H1 (cell line): ENCODE measurements around the gene CDYL. TPM values are rescaled to one million over a fixed set of nuclear protein-coding genes. Genes with fewer than 3 reads are reported as not detected.

Experiments used
- CTCF ChIA-PET: fragments of 300-600 bp; sonication (Branson Sonifier 250); formaldehyde crosslinking; loops from one replicate; lab custom pipeline; 2021; ENCODE audit not compliant: partially characterized antibody; lab: Charles Lee
- POLR2A ChIA-PET: fragments of 300-600 bp; sonication (Branson Sonifier 250); formaldehyde crosslinking; loops from one replicate; lab custom pipeline; 2021; ENCODE audit warnings: inconsistent platforms; ENCODE audit not compliant: partially characterized antibody; lab: Charles Lee
- DNase-seq, 2 experiments: peaks; one replicate each; pipeline versions ENCODE4 v3.0.0 to v3.0.0-alpha.2; 2010 to 2022; ENCODE audit warnings: low spot score in 2 of 2, low read depth in 1 of 2, mixed read lengths in 1 of 2
- FAIRE-seq: peaks from 2 replicates; lab custom pipeline; 2011; peaks lifted over from hg19 to GRCh38; lab: Jason Lieb, UNC
- H2AFZ ChIP-seq: 2 replicates; pipeline ENCODE4 v1.8.1; 2012; ENCODE audit warnings: low read length, inconsistent platforms
- H2AK5ac ChIP-seq: 2 replicates; pipeline ENCODE4 v1.6.1; 2013; ENCODE audit warnings: low read depth, low read length
- H2BK120ac ChIP-seq: replicated peaks from 2 replicates; pipeline ENCODE3; 2013; ENCODE audit warnings: low read depth, low read length, inconsistent platforms
- H2BK12ac ChIP-seq: 2 replicates; pipeline ENCODE4 v1.6.1; 2013; ENCODE audit warnings: low read depth, low read length
- H2BK15ac ChIP-seq: 2 replicates; pipeline ENCODE4 v1.6.1; 2013; ENCODE audit warnings: low read length
- H2BK20ac ChIP-seq: 2 replicates; pipeline ENCODE4 v1.6.1; 2013; ENCODE audit warnings: low read length
- H2BK5ac ChIP-seq: 2 replicates; pipeline ENCODE4 v1.6.1; 2013; ENCODE audit warnings: low read depth, low read length
- H3K14ac ChIP-seq: 2 replicates; pipeline ENCODE4 v1.6.1; 2013; ENCODE audit warnings: inconsistent platforms; ENCODE audit not compliant: insufficient read length
- H3K18ac ChIP-seq: 2 replicates; pipeline ENCODE4 v1.6.1; 2013; ENCODE audit warnings: low read length; ENCODE audit errors: extremely low read depth
- H3K23ac ChIP-seq: 2 replicates; pipeline ENCODE4 v1.6.1; 2013; ENCODE audit warnings: inconsistent platforms; ENCODE audit not compliant: insufficient read length
- H3K23me2 ChIP-seq: 2 replicates; pipeline ENCODE4 v1.6.1; 2013; ENCODE audit warnings: low read depth, low read length
- H3K27ac ChIP-seq: 2 replicates; pipeline ENCODE4 v1.6.1; 2011; ENCODE audit warnings: low read depth, low read length, inconsistent platforms
- H3K27me3 ChIP-seq, 4 experiments: replicated peaks in 1 of 4; 1 replicate in 1 of 4; 2 replicates in 3 of 4; pipeline versions ENCODE4 v1.6.1 to v1.8.1; 2011 to 2013; ENCODE audit warnings: low read length in 3 of 4, mild to moderate bottlenecking in 3 of 4, inconsistent platforms in 2 of 4, mixed read lengths in 2 of 4, moderate library complexity in 1 of 4; ENCODE audit not compliant: control insufficient read depth in 3 of 4, insufficient read depth in 3 of 4; ENCODE audit errors: extremely low read depth in 1 of 4
- H3K36me3 ChIP-seq, 4 experiments: 2 replicates each; pipeline versions ENCODE4 v1.6.1 to v1.8.1; 2011 to 2013; ENCODE audit warnings: mild to moderate bottlenecking in 4 of 4, low read length in 3 of 4, moderate library complexity in 2 of 4, control low read depth in 1 of 4, inconsistent platforms in 1 of 4; ENCODE audit not compliant: insufficient read depth in 4 of 4, control insufficient read depth in 2 of 4
- H3K4ac ChIP-seq: replicated peaks from 2 replicates; pipeline ENCODE3; 2013; ENCODE audit warnings: low read length, low read depth, mixed read lengths, inconsistent platforms; ENCODE audit not compliant: insufficient read length
- H3K4me1 ChIP-seq, 4 experiments: replicated peaks in 1 of 4; 1 replicate in 1 of 4; 2 replicates in 3 of 4; pipeline versions ENCODE4 v1.6.1 to v1.8.1; 2011 to 2013; ENCODE audit warnings: low read length in 3 of 4, inconsistent platforms in 2 of 4, mixed read lengths in 1 of 4; ENCODE audit not compliant: insufficient read depth in 4 of 4, control insufficient read depth in 3 of 4
- H3K4me2 ChIP-seq, 2 experiments: 2 replicates each; pipeline versions ENCODE4 v1.6.1 to v1.8.1; 2011 to 2013; ENCODE audit warnings: low read depth in 2 of 2, low read length in 2 of 2, control low read depth in 1 of 2, inconsistent platforms in 1 of 2, mild to moderate bottlenecking in 1 of 2; ENCODE audit not compliant: insufficient read depth in 1 of 2
- H3K4me3 ChIP-seq, 4 experiments: fragments of 200-600, 300-600 bp in 1 of 4; sonication (generic), shearing (Covaris generic), sonication (Bioruptor Twin) in 1 of 4; 2 replicates each; pipeline versions ENCODE4 v1.5.1 to v1.8.1; 2011 to 2016; ENCODE audit warnings: low read length in 4 of 4, low read depth in 3 of 4, control low read depth in 2 of 4, inconsistent platforms in 2 of 4, mild to moderate bottlenecking in 2 of 4, mixed read lengths in 1 of 4, moderate library complexity in 1 of 4; ENCODE audit not compliant: insufficient read depth in 2 of 4; ENCODE audit errors: extremely low read depth in 1 of 4
- H3K56ac ChIP-seq: replicated peaks from 2 replicates; pipeline ENCODE3; 2013; ENCODE audit warnings: low read depth, mild to moderate bottlenecking, mixed read lengths, low read length, inconsistent platforms; ENCODE audit not compliant: insufficient read length
- H3K79me1 ChIP-seq: 2 replicates; pipeline ENCODE4 v1.6.1; 2013; ENCODE audit warnings: low read depth, low read length, control low read depth
- H3K79me2 ChIP-seq, 2 experiments: 2 replicates each; pipeline versions ENCODE4 v1.6.1 to v1.8.1; 2012 to 2013; ENCODE audit warnings: low read length in 2 of 2, mild to moderate bottlenecking in 2 of 2, inconsistent platforms in 1 of 2; ENCODE audit not compliant: insufficient read depth in 2 of 2, control insufficient read depth in 1 of 2
- H3K9ac ChIP-seq, 4 experiments: replicated peaks in 1 of 4; 1 replicate in 1 of 4; 2 replicates in 3 of 4; pipeline versions ENCODE4 v1.6.1 to v1.8.1; 2011 to 2013; ENCODE audit warnings: low read depth in 3 of 4, low read length in 3 of 4, control low read depth in 2 of 4, mild to moderate bottlenecking in 2 of 4, moderate library complexity in 2 of 4, inconsistent platforms in 1 of 4; ENCODE audit errors: extremely low read depth in 1 of 4
- H3K9me3 ChIP-seq, 2 experiments: 2 replicates each; pipeline versions ENCODE4 v1.6.1 to v1.8.1; 2012 to 2013; ENCODE audit warnings: mild to moderate bottlenecking in 2 of 2, moderate library complexity in 2 of 2, control low read depth in 1 of 2, inconsistent platforms in 1 of 2, low read depth in 1 of 2, low read length in 1 of 2, mixed read lengths in 1 of 2; ENCODE audit not compliant: insufficient read depth in 2 of 2
- H4K20me1 ChIP-seq, 2 experiments: replicated peaks in 1 of 2; 2 replicates each; pipeline versions ENCODE3 to v1.8.1; 2011 to 2013; ENCODE audit warnings: inconsistent platforms in 2 of 2, low read length in 2 of 2, mild to moderate bottlenecking in 1 of 2; ENCODE audit not compliant: insufficient read depth in 2 of 2, control insufficient read depth in 1 of 2
- H4K5ac ChIP-seq: 2 replicates; pipeline ENCODE4 v1.6.1; 2013; ENCODE audit warnings: low read length, low read depth, mixed read lengths, inconsistent platforms; ENCODE audit not compliant: insufficient read length
- H4K8ac ChIP-seq: 2 replicates; pipeline ENCODE4 v1.8.0; 2013; ENCODE audit warnings: mild to moderate bottlenecking, moderate library complexity, low read length, inconsistent platforms; ENCODE audit not compliant: insufficient read depth; ENCODE audit errors: extremely low read depth
- H4K91ac ChIP-seq: replicated peaks from 2 replicates; pipeline ENCODE3; 2013; ENCODE audit warnings: low read length, mixed read lengths, inconsistent platforms; ENCODE audit not compliant: insufficient read length
- CBX5 ChIP-seq: fragments of 300-800, 300-1000 bp; sonication (generic); IDR thresholded peaks from 2 replicates; pipeline ENCODE4 v1.7.1; 2016; ENCODE audit warnings: antibody characterized with exemption, low read length, low read depth
- CHD2 ChIP-seq: IDR thresholded peaks from 2 replicates; pipeline ENCODE4 v1.6.1; 2012; ENCODE audit warnings: low read length, improper control_type of control experiment
- JUN ChIP-seq: IDR thresholded peaks from 2 replicates; pipeline ENCODE4 v1.6.1; 2011; ENCODE audit warnings: low read depth, mild to moderate bottlenecking, improper control_type of control experiment, low read length
- KDM4A ChIP-seq: IDR thresholded peaks from one replicate; pipeline ENCODE4 v1.7.1; 2012; ENCODE audit warnings: low read depth, mild to moderate bottlenecking, moderate library complexity, low read length, inconsistent platforms; ENCODE audit not compliant: severe bottlenecking
- POLR2A ChIP-seq, 2 experiments: IDR thresholded peaks; 1 replicate in 1 of 2; 2 replicates in 1 of 2; pipeline ENCODE4 v1.6.1; 2011; ENCODE audit warnings: low read depth in 2 of 2, low read length in 2 of 2, mild to moderate bottlenecking in 2 of 2; ENCODE audit errors: control extremely low read depth in 1 of 2
- RBBP5 ChIP-seq: IDR thresholded peaks from 2 replicates; pipeline ENCODE4 v1.7.1; 2012; ENCODE audit warnings: low read depth, mild to moderate bottlenecking, inconsistent platforms, low read length, moderate library complexity, borderline replicate concordance
- RXRA ChIP-seq: IDR thresholded peaks from 2 replicates; pipeline ENCODE4 v1.6.1; 2011; ENCODE audit warnings: low read depth, mild to moderate bottlenecking, low read length, moderate library complexity; ENCODE audit not compliant: insufficient read depth
- SIX5 ChIP-seq: IDR thresholded peaks from 2 replicates; pipeline ENCODE4 v1.6.1; 2011; ENCODE audit warnings: mild to moderate bottlenecking, low read depth, low read length
- SP4 ChIP-seq: IDR thresholded peaks from 2 replicates; pipeline ENCODE4 v1.6.1; 2012; ENCODE audit warnings: low read length, inconsistent platforms
- SRF ChIP-seq: IDR thresholded peaks from 2 replicates; pipeline ENCODE4 v1.6.1; 2011; ENCODE audit warnings: mild to moderate bottlenecking, low read depth, low read length, moderate library complexity
- TAF7 ChIP-seq: optimal IDR thresholded peaks from 2 replicates; pipeline ENCODE3; 2011; ENCODE audit warnings: low read depth, mild to moderate bottlenecking, inconsistent platforms, low read length, moderate library complexity, borderline replicate concordance
- TEAD4 ChIP-seq: IDR thresholded peaks from 2 replicates; pipeline ENCODE4 v1.6.1; 2012; ENCODE audit warnings: low read depth, low read length, inconsistent platforms, mixed read lengths
- WGBS, 2 experiments: shearing (Covaris generic) in 1 of 2; methylation state at CpG; one replicate each; pipeline versions ENCODE4 v1.1.6 to v1.1.7; 2013 to 2015; ENCODE audit warnings: low lambda C conversion rate in 2 of 2, mixed read lengths in 2 of 2, inconsistent platforms in 1 of 2, low coverage in 1 of 2, missing lambda C conversion rate in 1 of 2; ENCODE audit not compliant: insufficient replicate concordance in 2 of 2, insufficient coverage in 1 of 2, insufficient read length in 1 of 2; ENCODE audit errors: extremely low coverage in 1 of 2, missing lambda C conversion rate in 1 of 2; 5-methylcytosine and 5-hydroxymethylcytosine counted together
- polyA plus RNA-seq, 7 experiments: library from polyadenylated mRNA; depleted of rRNA in 3 of 7; stranded (reverse) in 5 of 7; unstranded in 2 of 7; fragments of >200 nt in 5 of 7; fragments of 200-250 nt in 2 of 7; gene quantifications; 1 replicate in 5 of 7; 2 replicates in 1 of 7; 4 replicates in 1 of 7; pipeline versions ENCODE4 v1.2.1 to v1.2.3, GENCODE V29; 2011 to 2013; ENCODE audit warnings: missing spikeins in 2 of 7, mixed read lengths in 2 of 7
- total RNA-seq: library from RNA; stranded (reverse); fragmentation: NEBNext Ultra II Directional; extraction: Animal tissue kit (Norgen Biotek cat#: 25700); gene quantifications from 2 replicates; pipeline ENCODE4 v1.2.1, GENCODE V29; 2021

Gene CDYL
- total and polyA plus RNA-seq, 2 of the 8 experiments (the other 6 are each of a cell fraction or from before 2014, with no cell fraction given): 56.4 to 119 TPM

DNA sequence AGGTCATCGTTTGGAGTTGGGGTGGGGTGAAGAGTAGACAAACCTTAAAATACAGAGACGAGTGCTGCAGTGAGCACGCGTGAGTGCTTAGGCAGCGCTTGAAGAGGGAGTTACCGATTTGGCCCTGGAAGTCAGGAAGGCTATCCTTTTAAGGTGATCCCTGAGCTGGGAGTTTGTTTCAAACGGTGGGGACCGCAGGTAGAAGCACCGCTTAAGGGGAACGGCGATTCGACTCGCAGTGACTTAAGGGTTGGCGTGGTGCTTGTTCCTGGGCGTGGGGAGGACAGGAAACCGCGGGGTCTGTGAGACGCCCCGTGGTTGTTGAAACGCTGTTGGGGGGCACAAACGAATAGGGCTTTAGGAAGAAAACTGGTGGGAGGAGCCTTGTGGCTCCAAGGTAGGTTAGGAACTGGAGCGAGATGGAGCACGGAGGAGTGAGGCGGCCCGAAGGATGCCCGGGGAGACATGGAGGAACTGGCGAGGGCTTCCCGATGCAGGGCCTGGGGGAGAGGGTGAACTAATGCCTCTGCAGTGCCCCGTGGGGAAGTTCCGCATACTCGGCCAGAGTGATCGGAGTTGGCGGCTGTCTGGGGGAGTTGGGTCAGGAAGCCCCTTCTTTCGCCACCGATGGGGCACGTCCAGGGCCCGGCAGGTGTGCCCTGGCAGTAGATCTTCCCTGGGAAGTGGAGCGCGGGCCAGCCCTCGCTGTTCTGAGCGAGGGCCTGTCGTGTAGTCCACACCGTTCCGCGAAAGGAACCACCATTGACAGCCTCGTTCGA lies 1.3 kb upstream of the CDYL start:
- Histone ChIP-seq H3K56ac (no peak overlapping the region), H3K4me1 (peaks cover 3 to 17% (median 12%) of the 10 kb centered on the region in 4 experiments; a peak in 5 of 7 replicates), H4K8ac (peak overlapping the region; percentile 31; the same call in 1 of the 2 replicates), H3K4me3 (peak overlapping the region; percentile 84 to 90 (median 88)), H2BK120ac (no peak overlapping the region), H3K9ac (peak overlapping the region in 3 of 4 experiments; percentile 42 to 80 (median 56); a peak in 6 of 7 replicates), H3K4me2 (peak overlapping the region; percentile 93 to 94), H3K36me3 (peaks cover 0 to 4% (median 0%) of the 10 kb centered on the region in 4 experiments; a peak in 1 of 8 replicates), H2AK5ac (no peak overlapping the region), H3K23ac (no peak overlapping the region), H3K18ac (peak overlapping the region; percentile 64), H3K23me2 (peaks cover 16% of the 10 kb centered on the region), H3K9me3 (peaks cover 0 to 3% of the 10 kb centered on the region in 2 experiments; a peak in 2 of 4 replicates), H4K20me1 (peaks cover 32 to 36% of the 10 kb centered on the region in 2 experiments), H3K79me1 (peaks cover 12% of the 10 kb centered on the region), H4K5ac (no peak overlapping the region), H3K79me2 (peaks cover 36 to 58% of the 10 kb centered on the region in 2 experiments), H2AFZ (no peak overlapping the region), H4K91ac (no peak overlapping the region), H3K27me3 (peaks cover 10 to 25% (median 21%) of the 10 kb centered on the region in 4 experiments), H3K4ac (no peak overlapping the region), H3K27ac (peak overlapping the region; percentile 0; the same call in 1 of the 2 replicates), H3K14ac (no peak overlapping the region), H2BK12ac (peak overlapping the region; percentile 82), H2BK20ac (no peak overlapping the region), H2BK15ac (peak overlapping the region; percentile 66; the same call in 1 of the 2 replicates), H2BK5ac (peak overlapping the region; percentile 54; the same call in 1 of the 2 replicates)
- FAIRE-seq (no peak), DNase-seq (peak in 1 of 2 experiments; percentile 73)
- ChIA-PET POLR2A (interaction anchor here (1.1 to 1.7 kb wide), 2 partner anchors 16 to 48 kb away, joined by 3 to 6 read pairs; no protein-coding TSS in a partner anchor), CTCF (interaction anchor here (0.7 kb wide), 1 partner anchor 14 kb away, joined by 3 read pairs; no protein-coding TSS in a partner anchor)
- 1% methylated on average over 47 of the region's 47 CpGs; no CpG with 5 or more reads in 1 of the 2 experiments for WGBS, 2 experiments
- TF ChIP-seq SP4 (0 out of 2 replicates have a peak, but pooled peaks have one; percentile 8), RXRA (no peak), RBBP5 (no peak), CBX5 (no peak), SRF (0 out of 2 replicates have a peak, but pooled peaks have one; percentile 9), KDM4A (peak; percentile 14), TAF7 (peak; percentile 37), TEAD4 (no peak), SIX5 (no peak), JUN (no peak), POLR2A (IDR thresholded peaks at IDR 0.05; ENCODE audit: control extremely low read depth in 1 of 2, low read depth in 2 of 2, low read length in 2 of 2) (peak in 1 of 2 experiments; percentile 9; a peak in 1 of 3 replicates), CHD2 (no peak)
